OCI-LY3 (cell line): ENCODE data around the gene PFKL.

Experiments used
- CTCF ChIP-seq: fragments of 200-600, 300-600 bp; sonication (generic); IDR thresholded peaks from 2 replicates; pipeline ENCODE4 v1.5.1; 2014; ENCODE audit warnings: antibody characterized with exemption, low read length, low read depth
- EZH2phosphoT487 ChIP-seq: fragments of 200-600 bp; shearing (Covaris generic); IDR thresholded peaks from 2 replicates; pipeline ENCODE4 v1.6.1; 2018; ENCODE audit warnings: antibody characterized with exemption, mixed run types, low read depth

GRCh38 chr21:44325386-44326271 is 25.8 kb downstream of the PFKL start:
- TF ChIP-seq CTCF = no peak
- TF ChIP-seq EZH2phosphoT487 = no peak
